Ishikawa (cell line): ENCODE data around the gene USP49.

ENCODE experiments used
- EGR1 ChIP-seq: IDR thresholded peaks from 2 replicates; pipeline ENCODE4 v1.6.1; 2012
- EP300 ChIP-seq: IDR thresholded peaks from 2 replicates; pipeline ENCODE4 v1.6.1; 2012; ENCODE audit warnings: borderline replicate concordance
- FOXM1 ChIP-seq: IDR thresholded peaks from 2 replicates; pipeline ENCODE4 v1.6.1; 2012; ENCODE audit warnings: low read depth, borderline replicate concordance
- RAD21 ChIP-seq: IDR thresholded peaks from 2 replicates; pipeline ENCODE4 v1.6.1; 2012; ENCODE audit warnings: low read depth
- REST ChIP-seq: IDR thresholded peaks from 2 replicates; pipeline ENCODE4 v1.6.1; 2012; ENCODE audit warnings: low read depth, mild to moderate bottlenecking
- TCF12 ChIP-seq: IDR thresholded peaks from 2 replicates; pipeline ENCODE4 v1.6.1; 2012; ENCODE audit warnings: low read depth

GRCh38 chr6:41790045-41790444, 105.1 kb downstream of the USP49 start:
- TF ChIP-seq REST, result no peak
- TF ChIP-seq RAD21, result no peak
- TF ChIP-seq FOXM1, result no peak
- no peak for TF ChIP-seq TCF12
- TF ChIP-seq EP300, result no peak
- TF ChIP-seq EGR1, result no peak
